ENCODE results near the gene ACOT2.

- TF ChIP-seq, protein P1, sequence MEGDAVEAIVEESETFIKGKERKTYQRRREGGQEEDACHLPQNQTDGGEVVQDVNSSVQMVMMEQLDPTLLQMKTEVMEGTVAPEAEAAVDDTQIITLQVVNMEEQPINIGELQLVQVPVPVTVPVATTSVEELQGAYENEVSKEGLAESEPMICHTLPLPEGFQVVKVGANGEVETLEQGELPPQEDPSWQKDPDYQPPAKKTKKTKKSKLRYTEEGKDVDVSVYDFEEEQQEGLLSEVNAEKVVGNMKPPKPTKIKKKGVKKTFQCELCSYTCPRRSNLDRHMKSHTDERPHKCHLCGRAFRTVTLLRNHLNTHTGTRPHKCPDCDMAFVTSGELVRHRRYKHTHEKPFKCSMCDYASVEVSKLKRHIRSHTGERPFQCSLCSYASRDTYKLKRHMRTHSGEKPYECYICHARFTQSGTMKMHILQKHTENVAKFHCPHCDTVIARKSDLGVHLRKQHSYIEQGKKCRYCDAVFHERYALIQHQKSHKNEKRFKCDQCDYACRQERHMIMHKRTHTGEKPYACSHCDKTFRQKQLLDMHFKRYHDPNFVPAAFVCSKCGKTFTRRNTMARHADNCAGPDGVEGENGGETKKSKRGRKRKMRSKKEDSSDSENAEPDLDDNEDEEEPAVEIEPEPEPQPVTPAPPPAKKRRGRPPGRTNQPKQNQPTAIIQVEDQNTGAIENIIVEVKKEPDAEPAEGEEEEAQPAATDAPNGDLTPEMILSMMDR (IDR thresholded peaks at IDR 0.05): no peak
- TF ChIP-seq EZH2 (IDR thresholded peaks at IDR 0.05; ENCODE audit: borderline replicate concordance, insufficient read depth, low read depth, low read length, poor library complexity, severe bottlenecking): no peak
Measured at GRCh38 chr14:73567358-73567757, 1.7 kb upstream of the ACOT2 start.
